Heart left ventricle (tissue), 13 donors: ENCODE data around the gene SND1.

Source experiments
- POLR2A ChIP-seq, 2 donors: fragments of 450-650 bp; IDR thresholded peaks; one replicate each; pipeline ENCODE4 v1.6.1; 2017; ENCODE audit warnings: antibody characterized with exemption in 2 of 2, mild to moderate bottlenecking in 2 of 2, moderate library complexity in 2 of 2
- TF ChIP-seq, protein P1 (sequence below), 12 donors: fragments of 200-600 bp; sonication (generic) in 4 of 12; IDR thresholded peaks; one replicate each; pipeline versions ENCODE4 v1.5.0 to v1.8.0; 2018 to 2022; ENCODE audit warnings: antibody characterized with exemption in 12 of 12, mild to moderate bottlenecking in 5 of 12
- donor health status: ischemic (EF 13 %, LVEDD 7.1; RV severe dilation, severe dysfunction).
- donor health status: DM: no; HTN: yes; CAD: no.
- donor health status: DM: no; HTN: no; CAD: no.
- donor health status: ischemic (EF 25% LVEDD 6.9; RV normal size, moderate dysfunction).
- donor health status: ischemic (EF 25% LVEDD 5.7; RV mildly dilated, moderate dysfunction).
- donor health status: ischemic (EF 35%, LVEDD 5.7; RV mildly dilated, moderate dysfunction).
- donor health status: nonischemic (EF 11% LVEDD 7.7; RV severe dilation, severe dysfunction).
- donor health status: DM: yes; HTN: yes; CAD: no.
- donor health status: PGD.
- donor health status: ischemic (EF 29% LVEDD 5.4; RV normal size, mild dysfunction).
- donor health status: nonischemic (EF 23%, LVEDD 6.1; RV moderate dilation, normal function).

DNA sequence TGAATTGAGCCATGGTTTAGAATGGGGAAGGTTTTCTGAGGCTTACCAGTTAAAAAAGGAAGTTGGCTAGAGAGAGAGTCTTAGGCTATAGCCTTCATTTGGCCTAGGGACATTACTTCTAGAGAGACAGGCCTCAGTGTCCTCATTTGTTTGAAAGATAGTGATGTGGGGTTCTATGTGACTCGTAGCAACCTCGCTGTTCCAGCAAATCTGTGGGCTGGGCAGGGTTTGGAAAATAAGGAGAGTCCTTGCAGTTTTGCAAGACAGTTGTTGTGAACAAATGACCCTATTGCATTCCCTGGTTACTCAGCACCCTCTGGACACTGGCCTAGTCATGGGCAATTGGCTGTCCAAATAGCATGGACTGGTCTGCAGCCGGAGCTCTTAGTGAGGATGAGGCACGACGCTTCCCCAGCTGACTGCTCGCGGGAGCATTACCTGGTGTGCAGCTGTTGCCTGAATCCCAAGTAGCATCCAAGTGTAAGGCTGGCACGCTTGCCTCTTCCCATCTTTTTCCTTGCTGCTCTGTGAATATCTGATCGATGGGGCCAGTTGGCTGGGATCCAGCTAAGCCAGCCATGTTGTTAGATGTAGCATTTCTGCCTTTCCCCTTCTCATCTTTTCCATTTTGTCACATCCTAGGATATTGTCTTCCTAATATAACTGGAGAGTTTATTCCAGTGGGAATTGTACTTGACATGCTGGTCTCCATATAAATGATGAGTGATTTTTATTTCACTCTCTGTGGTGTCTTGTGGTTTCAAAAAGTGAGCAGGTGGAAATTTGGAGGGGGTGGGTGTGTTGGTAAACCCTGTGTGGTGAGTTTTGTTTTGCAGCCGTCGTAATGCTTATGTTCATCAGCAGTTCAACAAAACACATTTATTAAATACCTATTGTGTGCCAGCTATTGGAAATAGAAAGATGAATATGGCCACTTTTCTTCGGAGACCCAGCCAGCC lies 99.8 kb downstream of the SND1 start:
- no peak for TF ChIP-seq POLR2A (IDR thresholded peaks at IDR 0.05)
- TF ChIP-seq, protein P1, sequence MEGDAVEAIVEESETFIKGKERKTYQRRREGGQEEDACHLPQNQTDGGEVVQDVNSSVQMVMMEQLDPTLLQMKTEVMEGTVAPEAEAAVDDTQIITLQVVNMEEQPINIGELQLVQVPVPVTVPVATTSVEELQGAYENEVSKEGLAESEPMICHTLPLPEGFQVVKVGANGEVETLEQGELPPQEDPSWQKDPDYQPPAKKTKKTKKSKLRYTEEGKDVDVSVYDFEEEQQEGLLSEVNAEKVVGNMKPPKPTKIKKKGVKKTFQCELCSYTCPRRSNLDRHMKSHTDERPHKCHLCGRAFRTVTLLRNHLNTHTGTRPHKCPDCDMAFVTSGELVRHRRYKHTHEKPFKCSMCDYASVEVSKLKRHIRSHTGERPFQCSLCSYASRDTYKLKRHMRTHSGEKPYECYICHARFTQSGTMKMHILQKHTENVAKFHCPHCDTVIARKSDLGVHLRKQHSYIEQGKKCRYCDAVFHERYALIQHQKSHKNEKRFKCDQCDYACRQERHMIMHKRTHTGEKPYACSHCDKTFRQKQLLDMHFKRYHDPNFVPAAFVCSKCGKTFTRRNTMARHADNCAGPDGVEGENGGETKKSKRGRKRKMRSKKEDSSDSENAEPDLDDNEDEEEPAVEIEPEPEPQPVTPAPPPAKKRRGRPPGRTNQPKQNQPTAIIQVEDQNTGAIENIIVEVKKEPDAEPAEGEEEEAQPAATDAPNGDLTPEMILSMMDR (IDR thresholded peaks at IDR 0.05), result no peak
